HG02943 (cell line): ENCODE data around the gene PA2G4.
"Not testable (repeated sequence)": the region's sequence is repeated elsewhere in the genome, so short reads cannot be mapped to it uniquely, and the experiment has no call there.

ENCODE experiments used
- ATAC-seq: cut with Tn5 transposase; IDR thresholded peaks from one replicate; pipeline ENCODE4 v1.9.1; 2021; ENCODE audit warnings: mild to moderate bottlenecking, low read depth, moderate library complexity; ENCODE audit not compliant: unreplicated experiment

The PA2G4 gene

GRCh38 chr12:56098592-56098991 lies 5.8 kb upstream of the PA2G4 start:
- no peak for ATAC-seq

GRCh38 chr12:56099787-56100186 lies 4.6 kb upstream of the PA2G4 start:
- ATAC-seq, result no peak

- ATAC-seq, result no peak
Observed at GRCh38 chr12:56101045-56101444, 3.3 kb upstream of the PA2G4 start.

- no peak for ATAC-seq
Observed at GRCh38 chr12:56102683-56103065, 1.7 kb upstream of the PA2G4 start.

- ATAC-seq, result no peak
Observed at GRCh38 chr12:56103066-56103711, 1.2 kb upstream of the PA2G4 start.

GRCh38 chr12:56103823-56104108 lies 593 bp upstream of the PA2G4 start:
- no peak for ATAC-seq

GRCh38 chr12:56104815-56105608 lies 653 bp downstream of the PA2G4 start:
- ATAC-seq, result peak; percentile 10

GRCh38 chr12:56105609-56105902 lies 1.2 kb downstream of the PA2G4 start:
- no peak for ATAC-seq

- ATAC-seq, result no peak
Observed at GRCh38 chr12:56107242-56107641, 2.9 kb downstream of the PA2G4 start.

GRCh38 chr12:56110571-56110970 lies 6.2 kb downstream of the PA2G4 start:
- ATAC-seq, result no peak

- ATAC-seq, result no peak
Observed at GRCh38 chr12:56114084-56114483, 9.7 kb downstream of the PA2G4 start.

GRCh38 chr12:56115329-56115728 lies 11.0 kb downstream of the PA2G4 start:
- no peak for ATAC-seq

GRCh38 chr12:56116267-56117081 lies 12.1 kb downstream of the PA2G4 start, which contains the start of gene RPL41:
Gene RPL41 (plus strand): TSS chr12:56116633.
- no peak for ATAC-seq

- not testable (repeated sequence) for ATAC-seq
Observed at GRCh38 chr12:56117082-56117706, 12.8 kb downstream of the PA2G4 start.

GRCh38 chr12:56117778-56118687 lies 13.7 kb downstream of the PA2G4 start, which contains the start of gene ZC3H10:
Gene ZC3H10 (plus strand): TSS chr12:56118266. CDS start chr12:56120563, 2,297 bp downstream.
- ATAC-seq, result peak; percentile 79

- ATAC-seq, result peak; percentile 3
Observed at GRCh38 chr12:56118688-56119357, 14.5 kb downstream of the PA2G4 start.

GRCh38 chr12:56119361-56119796 lies 15.0 kb downstream of the PA2G4 start:
- no peak for ATAC-seq

GRCh38 chr12:56120158-56120846 lies 15.9 kb downstream of the PA2G4 start:
- no peak for ATAC-seq
